Measurements from ENCODE around the gene OLFM1. TPM values are rescaled to one million over a fixed set of nuclear protein-coding genes. Genes with fewer than 3 reads are reported as not detected.

The OLFM1 gene
- total and polyA plus RNA-seq, 2 of the 4 experiments (the other 2 are of a cell fraction): 0.36 to 0.38 TPM

GRCh38 chr9:135080286-135081263 lies 6.9 kb upstream of the OLFM1 start:
- in situ Hi-C loops (cut with MboI; ENCODE audit: low sequenced_read_pairs): no loop called here
- no peak overlapping the region for H3K4me3 ChIP-seq (ENCODE audit: insufficient read depth, low read depth, low read length)
- no peak overlapping the region for H3K9ac ChIP-seq (ENCODE audit: low read depth, low read length)
- no peak overlapping the region for H4K91ac ChIP-seq (ENCODE audit: insufficient read depth, low read depth, low read length)
- ATAC-seq (ENCODE audit: low read depth) (no peak), DNase-seq (no peak)
- H4K20me1 ChIP-seq (ENCODE audit: insufficient read depth, low read length): no peaks in the 10 kb centered on the region
- H2BK5ac ChIP-seq (ENCODE audit: low read depth, low read length, poor library complexity, severe bottlenecking): no peak overlapping the region
- no peak overlapping the region for H2BK15ac ChIP-seq (ENCODE audit: low read depth, low read length)
- H3K4me2 ChIP-seq (ENCODE audit: low read depth, low read length): no peak overlapping the region
- no peak overlapping the region for H2AK5ac ChIP-seq (ENCODE audit: low read depth, low read length)
- no peak overlapping the region for H2BK20ac ChIP-seq (ENCODE audit: low read depth, low read length)
- no peak overlapping the region for H4K8ac ChIP-seq (ENCODE audit: low read depth in 2 of 2, low read length in 2 of 2)
- dilution Hi-C loops (cut with HindIII; ENCODE audit: low sequenced_read_pairs, unreplicated experiment): no loop called here
- H3K36me3 ChIP-seq (ENCODE audit: control insufficient read depth, insufficient read depth, low read length): no peaks in the 10 kb centered on the region
- no peaks in the 10 kb centered on the region for H3K4me1 ChIP-seq (ENCODE audit: control insufficient read depth, insufficient read depth, low read length)
- BruUV-seq (replicated peaks): no TSS peak
- no peak overlapping the region for H3K18ac ChIP-seq (ENCODE audit: low read depth, low read length)
- no peak overlapping the region for H3K27ac ChIP-seq (ENCODE audit: insufficient read depth, low read length)
- H3K9me1 ChIP-seq (ENCODE audit: insufficient read depth, low read length): no peaks in the 10 kb centered on the region
- H2AK9ac ChIP-seq (replicated peaks; ENCODE audit: low read depth, low read length, poor library complexity): no peak overlapping the region
- H2BK120ac ChIP-seq (ENCODE audit: low read depth, low read length): no peak overlapping the region
- no peaks in the 10 kb centered on the region for H3K79me1 ChIP-seq (ENCODE audit: low read depth in 1 of 2, low read length in 2 of 2)
- H3K23ac ChIP-seq (ENCODE audit: low read depth, low read length): no peak overlapping the region
- H3K14ac ChIP-seq (replicated peaks; ENCODE audit: low read depth, low read length): no peak overlapping the region
- no peak overlapping the region for H4K5ac ChIP-seq (ENCODE audit: low read depth, low read length)
- H2AFZ ChIP-seq (replicated peaks; ENCODE audit: low read length, poor library complexity): no peak overlapping the region
- H3K56ac ChIP-seq (ENCODE audit: extremely low read depth, insufficient read depth, low read length): no peak overlapping the region
- peaks cover 38% of the 10 kb centered on the region; the same call in 1 of the 2 replicates for H3K27me3 ChIP-seq (ENCODE audit: control insufficient read depth, insufficient read depth, low read length)
- CTCF ChIA-PET: no interaction called here
- TF ChIP-seq RAD21 (IDR thresholded peaks at IDR 0.05; ENCODE audit: low read length) (no peak), CTCF (conservative IDR thresholded peaks at IDR 0.05; ENCODE audit: low read depth, low read length) (no peak), MAZ (IDR thresholded peaks at IDR 0.05; ENCODE audit: borderline replicate concordance, low read depth, low read length) (no peak)
- intact Hi-C loops (cut with micrococcal nuclease): no loop called here
- POLR2A ChIA-PET (ENCODE audit: unreplicated experiment): no interaction called here
- no peak overlapping the region for H3K4ac ChIP-seq (ENCODE audit: low read depth, low read length)
- no CpG with 5 or more reads among the region's 26 CpGs for WGBS, 2 experiments (ENCODE audit: extremely low coverage in 2 of 2, insufficient read length in 1 of 2)
- no peaks in the 10 kb centered on the region for H3K9me3 ChIP-seq (ENCODE audit: control insufficient read depth, insufficient read depth, low read length)

All from IMR-90 (cell line).